ENCODE measurements around the gene ZNF736.
"Not testable (repeated sequence)": the region's sequence is repeated elsewhere in the genome, so short reads cannot be mapped to it uniquely, and the experiment has no call there.

The ZNF736 gene

GRCh38 chr7:64316031-64316742 is 2.4 kb downstream of the ZNF736 start:
- not testable (repeated sequence) for H3K4me1 ChIP-seq (ENCODE audit: control insufficient read depth, low read depth, low read length); H3K9ac ChIP-seq (ENCODE audit: low read length); H3K4me3 ChIP-seq (ENCODE audit: low read length); H3K36me3 ChIP-seq (ENCODE audit: control insufficient read depth, low read depth, low read length); H3K27me3 ChIP-seq (ENCODE audit: control insufficient read depth, insufficient read depth, low read length); H3K27ac ChIP-seq (ENCODE audit: low read length)
- H3K9me3 ChIP-seq (ENCODE audit: control insufficient read depth, low read depth, low read length) = peaks cover 67% of the 10 kb centered on the region

GRCh38 chr7:64320547-64321513 is 7.1 kb downstream of the ZNF736 start:
- Histone ChIP-seq H3K4me3 (ENCODE audit: low read length) (no peak overlapping the region), H3K36me3 (ENCODE audit: control insufficient read depth, low read depth, low read length) (no peaks in the 10 kb centered on the region), H3K4me1 (ENCODE audit: control insufficient read depth, low read depth, low read length) (no peaks in the 10 kb centered on the region), H3K27me3 (ENCODE audit: control insufficient read depth, insufficient read depth, low read length) (no peaks in the 10 kb centered on the region), H3K9me3 (ENCODE audit: control insufficient read depth, low read depth, low read length) (peaks cover 68% of the 10 kb centered on the region), H3K9ac (ENCODE audit: low read length) (no peak overlapping the region), H3K27ac (ENCODE audit: low read length) (no peak overlapping the region)

GRCh38 chr7:64324166-64324565 is 10.4 kb downstream of the ZNF736 start:
- not testable (repeated sequence) for H3K4me3 ChIP-seq (ENCODE audit: low read length); H3K9ac ChIP-seq (ENCODE audit: low read length); H3K36me3 ChIP-seq (ENCODE audit: control insufficient read depth, low read depth, low read length); H3K4me1 ChIP-seq (ENCODE audit: control insufficient read depth, low read depth, low read length); H3K27ac ChIP-seq (ENCODE audit: low read length); H3K27me3 ChIP-seq (ENCODE audit: control insufficient read depth, insufficient read depth, low read length)
- peaks cover 75% of the 10 kb centered on the region for H3K9me3 ChIP-seq (ENCODE audit: control insufficient read depth, low read depth, low read length)

- H3K27ac ChIP-seq (ENCODE audit: low read length); H3K27me3 ChIP-seq (ENCODE audit: control insufficient read depth, insufficient read depth, low read length); H3K36me3 ChIP-seq (ENCODE audit: control insufficient read depth, low read depth, low read length); H3K9ac ChIP-seq (ENCODE audit: low read length); H3K4me3 ChIP-seq (ENCODE audit: low read length); H3K4me1 ChIP-seq (ENCODE audit: control insufficient read depth, low read depth, low read length): not testable (repeated sequence)
- peaks cover 71% of the 10 kb centered on the region for H3K9me3 ChIP-seq (ENCODE audit: control insufficient read depth, low read depth, low read length)
Observed at GRCh38 chr7:64348713-64349210, 35.0 kb downstream of the ZNF736 start.

GRCh38 chr7:64359543-64359942 is 45.8 kb downstream of the ZNF736 start:
- no peak overlapping the region for H3K9ac ChIP-seq (ENCODE audit: low read length)
- H3K9me3 ChIP-seq (ENCODE audit: control insufficient read depth, low read depth, low read length) = peaks cover 72% of the 10 kb centered on the region
- H3K36me3 ChIP-seq (ENCODE audit: control insufficient read depth, low read depth, low read length) = no peaks in the 10 kb centered on the region
- no peaks in the 10 kb centered on the region for H3K27me3 ChIP-seq (ENCODE audit: control insufficient read depth, insufficient read depth, low read length)
- H3K4me3 ChIP-seq (ENCODE audit: low read length) = no peak overlapping the region
- H3K4me1 ChIP-seq (ENCODE audit: control insufficient read depth, low read depth, low read length) = no peaks in the 10 kb centered on the region
- no peak overlapping the region for H3K27ac ChIP-seq (ENCODE audit: low read length)

GRCh38 chr7:64371116-64371515 is 57.4 kb downstream of the ZNF736 start:
- no peaks in the 10 kb centered on the region for H3K27me3 ChIP-seq (ENCODE audit: control insufficient read depth, insufficient read depth, low read length)
- H3K4me3 ChIP-seq (ENCODE audit: low read length) = no peak overlapping the region
- H3K36me3 ChIP-seq (ENCODE audit: control insufficient read depth, low read depth, low read length) = no peaks in the 10 kb centered on the region
- H3K9ac ChIP-seq (ENCODE audit: low read length) = no peak overlapping the region
- no peaks in the 10 kb centered on the region for H3K4me1 ChIP-seq (ENCODE audit: control insufficient read depth, low read depth, low read length)
- peaks cover 88% of the 10 kb centered on the region for H3K9me3 ChIP-seq (ENCODE audit: control insufficient read depth, low read depth, low read length)
- H3K27ac ChIP-seq (ENCODE audit: low read length) = no peak overlapping the region

- no peaks in the 10 kb centered on the region for H3K36me3 ChIP-seq (ENCODE audit: control insufficient read depth, low read depth, low read length)
- H3K9me3 ChIP-seq (ENCODE audit: control insufficient read depth, low read depth, low read length) = peaks cover 93% of the 10 kb centered on the region
- H3K27me3 ChIP-seq (ENCODE audit: control insufficient read depth, insufficient read depth, low read length) = no peaks in the 10 kb centered on the region
- no peaks in the 10 kb centered on the region for H3K4me1 ChIP-seq (ENCODE audit: control insufficient read depth, low read depth, low read length)
- no peak overlapping the region for H3K4me3 ChIP-seq (ENCODE audit: low read length)
- H3K27ac ChIP-seq (ENCODE audit: low read length) = no peak overlapping the region
- no peak overlapping the region for H3K9ac ChIP-seq (ENCODE audit: low read length)
Observed at GRCh38 chr7:64373017-64373416, 59.3 kb downstream of the ZNF736 start.

GRCh38 chr7:64400401-64400800 is 86.6 kb downstream of the ZNF736 start:
- Histone ChIP-seq H3K36me3 (ENCODE audit: control insufficient read depth, low read depth, low read length) (no peaks in the 10 kb centered on the region), H3K4me1 (ENCODE audit: control insufficient read depth, low read depth, low read length) (no peaks in the 10 kb centered on the region), H3K9ac (ENCODE audit: low read length) (no peak overlapping the region), H3K27ac (ENCODE audit: low read length) (no peak overlapping the region), H3K9me3 (ENCODE audit: control insufficient read depth, low read depth, low read length) (peaks cover 76% of the 10 kb centered on the region), H3K27me3 (ENCODE audit: control insufficient read depth, insufficient read depth, low read length) (no peaks in the 10 kb centered on the region), H3K4me3 (ENCODE audit: low read length) (no peak overlapping the region)
